Prostate gland (tissue), 2 donors: ENCODE results near the gene CCNL2. TPM values are rescaled to one million over a fixed set of nuclear protein-coding genes. Genes with fewer than 3 reads are reported as not detected.

Experiments
- DNase-seq: peaks from one replicate; pipeline ENCODE4 v3.0.0-alpha.2; 2019; ENCODE audit warnings: low spot score
- H3K27ac ChIP-seq, 2 donors: fragments of 200-600 bp; sonication (generic); 2 replicates each; pipeline ENCODE4 v1.5.1; 2017 to 2019
- H3K27me3 ChIP-seq: fragments of 200-600 bp; sonication (generic); replicated peaks from 2 replicates; pipeline ENCODE4 v1.5.1; 2019; ENCODE audit not compliant: insufficient read depth
- H3K36me3 ChIP-seq, 2 donors: fragments of 200-600 bp; sonication (generic); 1 replicate in 1 of 2; 2 replicates in 1 of 2; pipeline versions ENCODE4 v1.5.1 to v1.8.1; 2017 to 2019
- H3K4me1 ChIP-seq: fragments of 200-600 bp; sonication (generic); replicated peaks from 2 replicates; pipeline ENCODE4 v1.5.1; 2019
- H3K4me3 ChIP-seq, 2 donors: fragments of 200-600 bp; sonication (generic); 2 replicates each; pipeline ENCODE4 v1.5.1; 2017 to 2019
- H3K9me3 ChIP-seq: fragments of 200-600 bp; sonication (generic); 2 replicates; pipeline ENCODE4 v1.5.1; 2017
- CTCF ChIP-seq, 4 experiments: fragments of 200-600 bp in 2 of 4; fragments of 450-650 bp in 2 of 4; sonication (generic) in 2 of 4; IDR thresholded peaks; 1 replicate in 3 of 4; 2 replicates in 1 of 4; pipeline ENCODE4 v1.5.1; 2016 to 2019; ENCODE audit warnings: antibody characterized with exemption in 4 of 4, mild to moderate bottlenecking in 2 of 4, moderate library complexity in 2 of 4
- POLR2A ChIP-seq: fragments of 450-650 bp; IDR thresholded peaks from one replicate; pipeline ENCODE4 v1.6.1; 2016; ENCODE audit warnings: antibody characterized with exemption, mild to moderate bottlenecking
- POLR2AphosphoS5 ChIP-seq: sonication (generic); formaldehyde crosslinking; IDR thresholded peaks from one replicate; pipeline ENCODE4 v1.6.1; 2017; ENCODE audit warnings: antibody characterized with exemption
- WGBS: methylation state at CpG from one replicate; pipeline ENCODE4 v1.1.5; 2018; 5-methylcytosine and 5-hydroxymethylcytosine counted together
- intact Hi-C: fragments of 100-400 bp; cut with DNase I; formaldehyde crosslinking; loops from one replicate; pipeline ENCODE4 v1.14.2; 2022
- microRNA-seq: library from miRNA; unstranded; fragments of <30 nt; microRNA quantifications from one replicate; pipeline ENCODE4, GENCODE V29; 2016
- total RNA-seq, 2 donors: library from RNA; depleted of rRNA; stranded (reverse); fragments of >200 nt; gene quantifications; one replicate each; pipeline ENCODE4 v1.1.0, GENCODE V29; 2016

CCNL2 gene
- total RNA-seq, 2 donors from 2014 or later = 116 to 242 TPM

GRCh38 chr1:1337793-1338147, 61.4 kb downstream of the CCNL2 start:
- TF ChIP-seq CTCF (IDR thresholded peaks at IDR 0.05) (no peak), POLR2A (no peak), POLR2AphosphoS5 (no peak)
- H3K4me1 ChIP-seq = no peaks in the 10 kb centered on the region
- H3K27ac ChIP-seq = no peak overlapping the region
- intact Hi-C loops = no loop called here
- no peaks in the 10 kb centered on the region for H3K27me3 ChIP-seq
- no peaks in the 10 kb centered on the region for H3K9me3 ChIP-seq
- DNase-seq = no peak
- H3K36me3 ChIP-seq = peaks cover 2 to 11% of the 10 kb centered on the region in 2 donors
- WGBS = 72% methylated on average over 18 of the region's 18 CpGs
- no peak overlapping the region for H3K4me3 ChIP-seq

- Histone ChIP-seq H3K4me1 (no peaks in the 10 kb centered on the region), H3K27me3 (no peaks in the 10 kb centered on the region), H3K36me3 (peaks cover 2 to 11% of the 10 kb centered on the region in 2 donors), H3K4me3 (no peak overlapping the region), H3K27ac (no peak overlapping the region), H3K9me3 (no peaks in the 10 kb centered on the region)
- DNase-seq = no peak
- intact Hi-C loops = no loop called here
- TF ChIP-seq POLR2A = no peak
- no peak for TF ChIP-seq CTCF (IDR thresholded peaks at IDR 0.05)
- TF ChIP-seq POLR2AphosphoS5 = no peak
- 94% methylated on average over 29 of the region's 32 CpGs for WGBS
These were observed 62.0 kb downstream of the CCNL2 start for GRCh38 chr1:1336931-1337792.

- no peaks in the 10 kb centered on the region for H3K27me3 ChIP-seq
- H3K4me1 ChIP-seq = no peaks in the 10 kb centered on the region
- H3K9me3 ChIP-seq = no peaks in the 10 kb centered on the region
- DNase-seq = no peak
- H3K27ac ChIP-seq = no peak overlapping the region
- no peak for TF ChIP-seq POLR2AphosphoS5
- no peak for TF ChIP-seq POLR2A
- TF ChIP-seq CTCF (IDR thresholded peaks at IDR 0.05) = no peak
- H3K4me3 ChIP-seq = no peak overlapping the region
- H3K36me3 ChIP-seq = peaks cover 2 to 6% of the 10 kb centered on the region in 2 donors
- 89% methylated on average over 25 of the region's 26 CpGs for WGBS
- intact Hi-C loops = no loop called here
These were observed 62.7 kb downstream of the CCNL2 start for GRCh38 chr1:1336446-1336845.

GRCh38 chr1:1335792-1336248, 63.3 kb downstream of the CCNL2 start:
- peaks cover 2 to 6% of the 10 kb centered on the region in 2 donors for H3K36me3 ChIP-seq
- intact Hi-C loops = no loop called here

More at GRCh38 chr1:1335792-1336248, 63.3 kb downstream of the CCNL2 start:
- no peak overlapping the region for H3K4me3 ChIP-seq
- no peaks in the 10 kb centered on the region for H3K27me3 ChIP-seq
- H3K27ac ChIP-seq = no peak overlapping the region
- H3K4me1 ChIP-seq = peaks cover 4% of the 10 kb centered on the region
- no peaks in the 10 kb centered on the region for H3K9me3 ChIP-seq
- WGBS = 82% methylated on average over 21 of the region's 21 CpGs
- no peak for DNase-seq
- TF ChIP-seq POLR2AphosphoS5 (no peak), POLR2A (no peak), CTCF (IDR thresholded peaks at IDR 0.05) (no peak)

Small RNA genes within 50 kb of the gene (microRNA-seq; reads per million reads assigned to microRNA genes)
- 0.34 reads per million for gene MIR6808

Other genes starting within 250 kb of the CCNL2 start
- 1 to 10 TPM in 1 of 2 donors, under 1 TPM in 1; 0.77 to 7.3 TPM for gene TTLL10, start 225.5 kb downstream of the CCNL2 start, total RNA-seq
- 1 to 10 TPM; 3.1 to 3.5 TPM for gene TNFRSF18, start 192.7 kb downstream of the CCNL2 start, total RNA-seq
- 1 to 10 TPM in 1 of 2 donors, under 1 TPM in 1; 0.50 to 3.0 TPM for gene TNFRSF4, start 185.2 kb downstream of the CCNL2 start, total RNA-seq
- gene SDF4, start 167.3 kb downstream of the CCNL2 start, total RNA-seq = 100 to 1,000 TPM; 177 to 185 TPM
- gene B3GALT6, start 167.1 kb downstream of the CCNL2 start, total RNA-seq = 10 to 100 TPM; 29.6 to 41.5 TPM
- 1 to 10 TPM in 1 of 2 donors, not detected in 1; 3.4 TPM for gene C1QTNF12, start 152.6 kb downstream of the CCNL2 start, total RNA-seq
- 10 to 100 TPM; 56.0 to 79.4 TPM for gene UBE2J2, start 125.5 kb downstream of the CCNL2 start, total RNA-seq
- 10 to 100 TPM in 1 of 2 donors, 1 to 10 TPM in 1; 6.9 to 23.7 TPM for gene SCNN1D, start 118.9 kb downstream of the CCNL2 start, total RNA-seq
- gene ACAP3, start 91.4 kb downstream of the CCNL2 start, total RNA-seq = 10 to 100 TPM; 43.2 to 58.6 TPM
- gene PUSL1, start 90.7 kb downstream of the CCNL2 start, total RNA-seq = 10 to 100 TPM; 30.6 to 36.9 TPM
- gene INTS11, start 74.7 kb downstream of the CCNL2 start, total RNA-seq = 100 to 1,000 TPM in 1 of 2 donors, 10 to 100 TPM in 1; 97.3 to 178 TPM
- gene CPTP, start 74.5 kb downstream of the CCNL2 start, total RNA-seq = 10 to 100 TPM; 35.8 to 54.0 TPM
- under 1 TPM in 1 of 2 donors, not detected in 1; 0.80 TPM for gene TAS1R3, start 68.1 kb downstream of the CCNL2 start, total RNA-seq
- gene DVL1, start 49.9 kb downstream of the CCNL2 start, total RNA-seq = 100 to 1,000 TPM in 1 of 2 donors, 10 to 100 TPM in 1; 70.5 to 165 TPM
- gene MXRA8, start 40.8 kb downstream of the CCNL2 start, total RNA-seq = 100 to 1,000 TPM in 1 of 2 donors, 10 to 100 TPM in 1; 39.0 to 152 TPM
- gene AURKAIP1, start 24.1 kb downstream of the CCNL2 start, total RNA-seq = 100 to 1,000 TPM; 152 to 161 TPM
- 100 to 1,000 TPM; 143 to 174 TPM for gene MRPL20, start 8.0 kb upstream of the CCNL2 start, total RNA-seq
- 10 to 100 TPM; 33.7 to 34.9 TPM for gene ANKRD65, start 21.9 kb upstream of the CCNL2 start, total RNA-seq
- gene VWA1, start 36.4 kb upstream of the CCNL2 start, total RNA-seq = 100 to 1,000 TPM; 191 to 227 TPM
- 1 to 10 TPM; 7.3 to 9.9 TPM for gene ATAD3C, start 50.4 kb upstream of the CCNL2 start, total RNA-seq
- gene ATAD3B, start 72.4 kb upstream of the CCNL2 start, total RNA-seq = 10 to 100 TPM; 16.8 to 26.9 TPM
- 10 to 100 TPM; 30.0 to 32.8 TPM for gene ATAD3A, start 112.8 kb upstream of the CCNL2 start, total RNA-seq
- gene TMEM240, start 141.3 kb upstream of the CCNL2 start, total RNA-seq = 1 to 10 TPM; 4.5 to 6.8 TPM
- 100 to 1,000 TPM; 173 to 203 TPM for gene SSU72, start 175.5 kb upstream of the CCNL2 start, total RNA-seq
- gene FNDC10, start 200.8 kb upstream of the CCNL2 start, total RNA-seq = 10 to 100 TPM in 1 of 2 donors, 1 to 10 TPM in 1; 3.5 to 33.3 TPM
- gene MIB2, start 216.2 kb upstream of the CCNL2 start, total RNA-seq = 100 to 1,000 TPM in 1 of 2 donors, 10 to 100 TPM in 1; 60.6 to 152 TPM
- gene MMP23B, start 232.8 kb upstream of the CCNL2 start, total RNA-seq = 10 to 100 TPM in 1 of 2 donors, 1 to 10 TPM in 1; 4.4 to 55.4 TPM